Fibroblast of lung (primary cell): Measurements from ENCODE around the gene ANK2. TPM values are rescaled to one million over a fixed set of nuclear protein-coding genes. Genes with fewer than 3 reads are reported as not detected.

Source experiments
- DNase-seq, 2 donors: peaks; one replicate each; pipeline versions ENCODE4 v3.0.0 to v3.0.0-alpha.2; 2010; ENCODE audit warnings: low read depth in 2 of 2
- H2AFZ ChIP-seq: 2 replicates; pipeline ENCODE4 v1.5.1; 2012; ENCODE audit warnings: low read length, control low read depth, inconsistent platforms
- H3K27ac ChIP-seq: 2 replicates; pipeline ENCODE4 v1.5.1; 2011; ENCODE audit warnings: low read length, control low read depth; ENCODE audit not compliant: insufficient read depth
- H3K27me3 ChIP-seq: 2 replicates; pipeline ENCODE4 v1.5.1; 2011; ENCODE audit warnings: mild to moderate bottlenecking, low read length; ENCODE audit not compliant: control insufficient read depth, insufficient read depth
- H3K36me3 ChIP-seq: 2 replicates; pipeline ENCODE4 v1.5.1; 2011; ENCODE audit warnings: low read length; ENCODE audit not compliant: control insufficient read depth, insufficient read depth
- H3K4me1 ChIP-seq: 2 replicates; pipeline ENCODE4 v1.5.1; 2011; ENCODE audit warnings: low read length; ENCODE audit not compliant: control insufficient read depth, insufficient read depth; ENCODE audit errors: extremely low read depth
- H3K4me2 ChIP-seq: 2 replicates; pipeline ENCODE4 v1.5.1; 2011; ENCODE audit warnings: low read length, control low read depth; ENCODE audit not compliant: insufficient read depth; ENCODE audit errors: extremely low read depth
- H3K4me3 ChIP-seq, 4 experiments: fragments of 200-600 bp in 1 of 4; sonication (generic) in 1 of 4; replicated peaks in 1 of 4; 2 replicates each; pipeline ENCODE4 v1.5.1; 2011 to 2016; ENCODE audit warnings: low read length in 4 of 4, low read depth in 3 of 4, mild to moderate bottlenecking in 3 of 4, control low read depth in 2 of 4, inconsistent platforms in 1 of 4, mixed read lengths in 1 of 4; ENCODE audit not compliant: insufficient read depth in 1 of 4; ENCODE audit errors: control extremely low read depth in 1 of 4
- H3K79me2 ChIP-seq: 2 replicates; pipeline ENCODE4 v1.5.1; 2012; ENCODE audit warnings: mild to moderate bottlenecking, low read length, inconsistent platforms; ENCODE audit not compliant: control insufficient read depth, insufficient read depth
- H3K9ac ChIP-seq: 2 replicates; pipeline ENCODE4 v1.5.1; 2011; ENCODE audit warnings: mild to moderate bottlenecking, low read length, control low read depth; ENCODE audit not compliant: insufficient read depth
- H3K9me3 ChIP-seq: 2 replicates; pipeline ENCODE4 v1.5.1; 2012; ENCODE audit warnings: low read depth, low read length; ENCODE audit not compliant: control insufficient read depth, insufficient read depth
- H4K20me1 ChIP-seq: 2 replicates; pipeline ENCODE4 v1.5.1; 2011; ENCODE audit warnings: low read length; ENCODE audit not compliant: control insufficient read depth, insufficient read depth; ENCODE audit errors: extremely low read depth
- EZH2 ChIP-seq: IDR thresholded peaks from 2 replicates; pipeline ENCODE4 v1.5.1; 2012; ENCODE audit warnings: low read length, control low read depth, mild to moderate bottlenecking; ENCODE audit errors: missing control alignments
- polyA plus RNA-seq, 2 donors: library from polyadenylated mRNA; depleted of rRNA in 1 of 2; stranded (reverse) in 1 of 2; unstranded in 1 of 2; fragments of >200 nt; gene quantifications; 2 replicates each; pipeline ENCODE4 v1.2.1, GENCODE V29; 2011 to 2012; ENCODE audit warnings: missing spikeins in 1 of 2
- total RNA-seq: library from RNA; depleted of rRNA; stranded (reverse); fragments of >200 nt; gene quantifications from 2 replicates; pipeline ENCODE4 v1.2.1, GENCODE V29; 2014
- TF ChIP-seq, protein P1 (sequence below), 2 donors: IDR thresholded peaks in 1 of 2; conservative IDR thresholded peaks in 1 of 2; 1 replicate in 1 of 2; 2 replicates in 1 of 2; pipeline ENCODE4 v1.5.1; 2011 to 2012; ENCODE audit warnings: low read length in 2 of 2, control low read depth in 1 of 2, inconsistent platforms in 1 of 2, low read depth in 1 of 2, mild to moderate bottlenecking in 1 of 2

Gene ANK2
- total and polyA plus RNA-seq, 2 donors (not counting 1 experiment from before 2014, with no cell fraction given), result 10.9 to 95.1 TPM

DNA sequence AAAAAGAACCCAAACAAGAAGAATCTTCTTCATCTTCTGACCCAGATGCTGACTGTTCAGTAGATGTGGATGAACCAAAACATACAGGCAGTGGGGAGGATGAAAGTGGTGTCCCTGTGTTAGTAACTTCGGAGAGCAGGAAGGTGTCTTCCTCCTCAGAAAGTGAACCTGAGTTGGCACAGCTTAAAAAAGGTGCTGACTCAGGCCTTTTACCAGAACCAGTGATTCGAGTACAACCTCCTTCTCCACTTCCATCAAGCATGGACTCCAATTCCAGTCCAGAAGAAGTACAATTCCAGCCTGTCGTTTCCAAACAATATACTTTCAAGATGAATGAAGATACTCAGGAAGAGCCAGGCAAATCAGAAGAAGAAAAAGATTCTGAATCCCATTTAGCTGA is 307.0 kb downstream of the ANK2 start:
- H4K20me1 ChIP-seq, result no peaks in the 10 kb centered on the region

DNA sequence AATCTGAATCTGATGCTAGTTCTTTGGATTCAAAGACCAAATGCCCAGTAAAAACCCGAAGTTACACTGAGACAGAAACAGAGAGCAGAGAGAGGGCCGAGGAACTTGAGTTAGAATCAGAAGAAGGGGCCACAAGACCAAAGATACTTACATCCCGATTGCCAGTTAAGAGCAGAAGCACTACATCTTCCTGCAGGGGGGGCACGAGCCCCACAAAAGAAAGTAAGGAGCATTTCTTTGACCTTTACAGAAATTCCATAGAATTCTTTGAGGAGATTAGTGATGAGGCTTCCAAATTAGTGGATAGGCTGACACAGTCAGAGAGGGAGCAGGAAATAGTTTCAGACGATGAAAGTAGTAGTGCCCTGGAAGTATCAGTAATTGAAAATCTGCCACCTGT is 309.3 kb downstream of the ANK2 start:
- TF ChIP-seq, protein P1, sequence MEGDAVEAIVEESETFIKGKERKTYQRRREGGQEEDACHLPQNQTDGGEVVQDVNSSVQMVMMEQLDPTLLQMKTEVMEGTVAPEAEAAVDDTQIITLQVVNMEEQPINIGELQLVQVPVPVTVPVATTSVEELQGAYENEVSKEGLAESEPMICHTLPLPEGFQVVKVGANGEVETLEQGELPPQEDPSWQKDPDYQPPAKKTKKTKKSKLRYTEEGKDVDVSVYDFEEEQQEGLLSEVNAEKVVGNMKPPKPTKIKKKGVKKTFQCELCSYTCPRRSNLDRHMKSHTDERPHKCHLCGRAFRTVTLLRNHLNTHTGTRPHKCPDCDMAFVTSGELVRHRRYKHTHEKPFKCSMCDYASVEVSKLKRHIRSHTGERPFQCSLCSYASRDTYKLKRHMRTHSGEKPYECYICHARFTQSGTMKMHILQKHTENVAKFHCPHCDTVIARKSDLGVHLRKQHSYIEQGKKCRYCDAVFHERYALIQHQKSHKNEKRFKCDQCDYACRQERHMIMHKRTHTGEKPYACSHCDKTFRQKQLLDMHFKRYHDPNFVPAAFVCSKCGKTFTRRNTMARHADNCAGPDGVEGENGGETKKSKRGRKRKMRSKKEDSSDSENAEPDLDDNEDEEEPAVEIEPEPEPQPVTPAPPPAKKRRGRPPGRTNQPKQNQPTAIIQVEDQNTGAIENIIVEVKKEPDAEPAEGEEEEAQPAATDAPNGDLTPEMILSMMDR (conservative IDR thresholded peaks at IDR 0.05 in 1 of 2, IDR thresholded peaks at IDR 0.05 in 1 of 2; ENCODE audit: low read depth in 1 of 2, low read length in 2 of 2), result no peak
- TF ChIP-seq EZH2, result no peak
- Histone ChIP-seq H3K4me1 (peaks cover 3% of the 10 kb centered on the region), H3K27ac (no peak overlapping the region), H2AFZ (no peak overlapping the region), H3K9me3 (no peaks in the 10 kb centered on the region), H3K9ac (no peak overlapping the region), H3K4me2 (no peak overlapping the region), H3K79me2 (no peaks in the 10 kb centered on the region), H3K27me3 (peaks cover 2% of the 10 kb centered on the region), H3K4me3 (no peak overlapping the region), H4K20me1 (no peaks in the 10 kb centered on the region), H3K36me3 (no peaks in the 10 kb centered on the region)
- DNase-seq, result no peak

More for the DNA sequence above, 307.0 kb downstream of the ANK2 start:
- H3K27me3 ChIP-seq, result peaks cover 3% of the 10 kb centered on the region
- no peak overlapping the region for H3K4me3 ChIP-seq
- no peak for DNase-seq
- TF ChIP-seq EZH2, result no peak
- TF ChIP-seq, protein P1 (conservative IDR thresholded peaks at IDR 0.05 in 1 of 2, IDR thresholded peaks at IDR 0.05 in 1 of 2; ENCODE audit: low read depth in 1 of 2, low read length in 2 of 2), result no peak
- no peak overlapping the region for H2AFZ ChIP-seq
- H3K4me1 ChIP-seq, result peaks cover 3% of the 10 kb centered on the region
- no peaks in the 10 kb centered on the region for H3K9me3 ChIP-seq
- no peak overlapping the region for H3K9ac ChIP-seq
- no peak overlapping the region for H3K27ac ChIP-seq
- no peaks in the 10 kb centered on the region for H3K79me2 ChIP-seq
- H3K4me2 ChIP-seq, result no peak overlapping the region
- H3K36me3 ChIP-seq, result no peaks in the 10 kb centered on the region

DNA sequence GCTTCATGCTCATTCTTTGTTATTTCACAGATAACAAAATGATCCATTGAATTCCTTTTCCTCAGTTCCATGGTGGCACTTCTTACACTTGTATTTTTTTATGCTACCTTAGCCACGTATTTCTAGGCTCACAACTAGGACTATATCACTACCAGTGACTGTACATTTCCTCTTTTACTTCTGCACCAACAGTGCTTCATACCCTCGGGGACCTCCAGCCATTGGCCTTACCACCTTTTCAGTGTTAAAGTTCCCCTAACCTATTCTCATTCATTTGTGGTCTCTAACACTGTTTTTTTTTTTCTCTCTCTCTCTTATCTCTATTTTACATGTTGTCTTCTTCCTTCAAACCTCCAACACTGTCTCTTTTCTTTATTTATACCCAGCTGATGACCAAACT is 315.9 kb downstream of the ANK2 start:
- Histone ChIP-seq H3K27me3 (no peaks in the 10 kb centered on the region), H3K4me3 (no peak overlapping the region), H3K79me2 (no peaks in the 10 kb centered on the region), H3K4me1 (peaks cover 9% of the 10 kb centered on the region), H3K4me2 (no peak overlapping the region), H2AFZ (no peak overlapping the region), H3K27ac (no peak overlapping the region), H3K36me3 (no peaks in the 10 kb centered on the region), H3K9me3 (no peaks in the 10 kb centered on the region), H4K20me1 (no peaks in the 10 kb centered on the region), H3K9ac (no peak overlapping the region)
- DNase-seq, result no peak
- TF ChIP-seq, protein P1 (conservative IDR thresholded peaks at IDR 0.05 in 1 of 2, IDR thresholded peaks at IDR 0.05 in 1 of 2; ENCODE audit: low read depth in 1 of 2, low read length in 2 of 2), result no peak
- TF ChIP-seq EZH2, result no peak
